Measurements from ENCODE around the gene GLIS1.
"Not testable (repeated sequence)": the region's sequence is repeated elsewhere in the genome, so short reads cannot be mapped to it uniquely, and the experiment has no call there.

The GLIS1 gene

DNA sequence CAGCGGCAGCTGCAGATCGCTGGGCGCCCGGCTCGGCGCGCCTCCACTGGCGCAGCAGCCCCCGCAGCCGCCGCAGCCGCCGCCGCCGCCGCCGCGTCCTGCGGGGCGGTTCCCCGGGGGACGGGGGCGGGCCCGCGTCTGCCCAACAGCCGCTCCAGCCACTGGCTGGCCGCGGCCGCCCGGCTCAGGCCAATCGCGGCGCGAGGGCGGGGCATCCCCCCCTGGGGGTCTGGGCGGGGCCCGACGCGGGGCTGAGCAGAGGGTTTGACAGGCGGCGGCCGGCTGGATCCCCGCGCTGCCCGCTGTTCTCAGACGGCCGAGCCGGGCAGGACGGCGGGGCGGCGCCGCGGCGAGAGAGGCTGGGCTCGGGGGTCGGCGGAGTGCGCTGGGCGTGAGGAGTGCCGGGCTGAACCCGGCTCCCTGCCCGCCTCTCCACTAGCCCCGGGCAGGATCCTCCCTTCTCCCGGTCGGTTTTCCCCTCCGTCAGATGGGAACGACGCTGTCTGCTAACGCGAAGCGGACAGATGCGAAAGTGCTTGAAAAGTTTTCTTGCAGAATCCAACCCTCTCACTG is at the start of gene GLIS1:
GLIS1 (minus strand) TSS at position 56 of the 573 bp plus-strand sequence. CDS start 1,100 bp downstream, outside the sequence.
- peak; percentile 56 for DNase-seq

DNA sequence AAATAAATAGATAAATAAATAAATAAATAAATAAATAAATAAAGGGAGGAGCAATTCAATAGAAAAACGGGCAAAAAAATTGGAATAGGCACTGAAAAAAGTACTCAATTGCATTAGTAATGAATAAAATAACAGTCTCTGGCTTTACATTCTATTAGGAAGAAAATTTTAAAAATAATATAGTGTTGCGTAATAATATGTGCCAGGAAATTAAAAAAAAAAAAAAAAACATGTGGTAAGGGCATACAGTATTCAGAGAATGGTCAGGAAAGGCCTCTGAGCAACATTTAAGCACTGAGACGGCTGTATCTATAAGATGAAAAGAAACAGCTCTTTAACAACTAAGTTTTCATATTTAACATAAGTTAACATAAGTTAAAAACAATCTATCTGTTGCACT is 48.7 kb upstream of the GLIS1 start:
- DNase-seq = no peak

DNA sequence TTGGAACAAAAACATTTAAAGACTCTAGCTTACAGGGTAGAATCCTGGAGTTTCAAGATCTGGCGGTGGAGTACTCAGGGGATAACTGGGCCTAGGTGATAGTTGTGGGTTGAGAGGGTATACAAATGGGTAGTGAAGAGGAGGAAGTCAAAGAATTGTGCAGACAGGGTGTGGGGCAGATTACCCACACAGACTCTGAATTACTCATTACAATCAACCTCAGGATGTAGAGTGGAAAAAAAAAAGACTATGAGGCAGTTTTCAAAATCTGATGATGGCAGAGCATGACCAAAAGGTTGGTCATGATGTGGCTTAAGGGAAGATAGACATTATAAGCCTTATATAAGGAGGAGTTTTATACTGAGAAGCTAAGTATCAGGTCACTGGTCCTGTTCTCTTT is 44.1 kb upstream of the GLIS1 start:
- no peak for DNase-seq

DNA sequence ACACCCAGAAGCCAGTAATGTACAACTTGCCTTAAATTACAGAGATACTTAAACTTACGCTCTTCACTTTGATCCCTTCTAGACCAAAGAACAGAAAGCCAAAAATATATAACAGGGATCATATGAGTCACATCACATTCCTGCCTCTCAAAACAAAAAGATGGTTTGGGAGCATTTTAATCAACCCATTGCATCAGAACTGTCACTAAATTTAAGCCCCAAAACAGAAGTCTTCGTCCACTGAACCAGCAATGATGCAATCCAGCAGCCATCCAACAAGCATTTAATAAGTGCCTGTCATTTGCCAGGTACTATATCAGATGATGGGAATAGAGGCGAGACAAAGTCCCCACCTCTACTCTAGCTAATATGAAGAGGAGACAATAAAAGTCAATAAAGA is 42.7 kb upstream of the GLIS1 start:
- no peak for DNase-seq

- no peak for DNase-seq
Measured at GRCh38 chr1:53777272-53777671, 38.3 kb upstream of the GLIS1 start.

DNA sequence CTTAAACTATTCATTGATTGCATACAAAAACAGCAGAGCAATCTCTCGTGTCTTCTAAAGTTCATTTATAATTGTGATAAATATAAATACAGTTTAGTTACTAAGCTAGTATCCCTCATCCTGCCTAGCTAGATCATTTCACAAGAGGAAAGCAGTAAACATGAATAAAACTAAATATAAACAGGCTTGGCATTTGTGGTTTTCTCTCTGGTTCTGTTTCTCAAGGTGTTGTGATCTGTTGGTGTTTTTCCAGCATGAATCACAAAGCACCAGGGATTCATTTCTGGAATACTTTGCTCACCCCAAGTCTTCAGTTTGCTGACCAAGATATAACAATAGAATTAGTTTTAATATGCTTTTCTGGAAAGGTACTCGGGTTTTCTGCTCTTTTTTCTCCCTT is 32.7 kb upstream of the GLIS1 start:
- no peak for DNase-seq

DNA sequence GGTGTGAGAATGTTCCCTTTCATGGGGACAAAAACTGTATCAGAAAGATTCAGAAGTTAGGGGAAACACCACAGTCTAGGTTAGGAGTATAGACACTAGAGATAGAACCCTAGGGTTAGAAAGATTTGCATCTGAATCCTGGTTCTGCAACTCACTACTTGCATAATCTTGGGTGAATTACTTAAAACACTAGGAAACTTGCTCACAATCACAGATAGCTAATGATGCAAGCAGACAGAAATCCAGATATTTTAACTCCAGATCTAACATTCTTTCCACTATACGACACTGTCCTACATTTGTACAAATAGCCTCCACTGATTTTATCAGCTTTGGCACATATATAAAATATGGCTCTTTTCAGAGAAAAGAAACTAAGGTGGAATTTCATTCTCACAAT is 30.8 kb upstream of the GLIS1 start:
- DNase-seq = no peak

DNA sequence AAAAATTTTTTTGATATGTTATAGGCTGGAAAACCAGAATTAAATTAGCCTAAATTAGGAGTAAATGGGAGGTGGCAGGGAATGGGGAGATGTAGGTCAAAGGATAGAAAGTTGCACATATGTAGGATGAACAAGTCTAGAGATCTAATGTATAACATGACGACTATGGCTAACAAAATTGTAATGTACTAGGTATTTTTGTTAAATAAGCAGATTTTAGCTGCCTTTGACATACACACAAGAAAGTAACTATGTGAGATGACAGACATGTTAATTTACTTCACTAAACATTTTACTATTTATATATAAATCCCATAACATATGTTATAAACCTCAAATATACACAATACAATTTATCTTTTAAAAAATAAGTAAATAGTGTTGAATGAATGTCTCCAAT is 30.2 kb upstream of the GLIS1 start:
- no peak for DNase-seq

DNA sequence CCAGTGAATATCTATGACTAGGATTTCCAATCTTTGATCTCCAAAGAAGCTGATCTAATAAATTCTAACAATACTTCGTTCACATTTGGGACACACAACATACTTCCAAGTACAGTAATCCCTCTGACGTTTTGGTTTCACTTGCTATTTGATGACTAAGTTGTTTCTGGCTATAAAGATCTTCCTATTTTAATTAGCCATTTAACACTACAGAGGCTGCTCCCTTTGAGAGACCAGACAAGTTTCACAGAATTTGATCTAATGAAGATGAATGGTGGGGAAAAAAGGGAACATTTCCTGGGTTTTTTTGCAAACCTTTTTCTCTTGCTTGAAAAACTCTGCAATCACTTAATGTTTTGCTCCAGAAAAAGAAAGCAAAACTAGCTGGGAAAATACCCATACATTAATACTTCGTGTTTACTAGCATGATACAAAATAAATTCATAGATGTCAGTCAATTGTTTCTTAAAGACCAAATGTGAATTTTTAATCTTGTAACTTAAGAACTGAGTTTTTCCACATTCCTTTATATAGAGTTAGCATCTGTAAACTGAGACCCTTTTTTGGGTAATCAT is 28.0 kb upstream of the GLIS1 start:
- DNase-seq = no peak

DNA sequence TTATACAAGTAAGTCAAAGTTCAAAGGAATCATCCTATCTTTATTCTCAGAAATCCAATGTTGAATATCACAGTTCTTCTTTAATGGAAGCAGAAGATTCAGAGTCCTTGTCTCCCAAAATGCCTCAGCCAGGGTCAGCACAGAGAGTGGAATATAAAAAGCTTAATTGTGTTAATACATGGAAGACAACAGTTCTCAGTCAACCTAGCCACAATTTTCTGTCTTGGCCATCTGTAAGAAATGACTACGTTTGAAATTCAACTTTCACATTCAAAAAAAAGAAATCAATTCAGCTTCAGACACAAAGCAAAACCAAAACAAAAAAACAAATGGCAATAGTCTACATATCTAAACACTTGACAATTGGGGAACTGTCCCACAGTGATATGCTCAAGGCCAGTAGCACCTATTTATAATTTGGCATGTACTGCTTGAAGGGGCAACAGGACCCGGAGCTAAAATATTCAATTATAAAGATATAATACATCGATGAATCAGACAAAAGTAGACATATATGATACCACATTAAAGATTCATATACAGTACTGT is 27.3 kb upstream of the GLIS1 start:
- no peak for DNase-seq

DNA sequence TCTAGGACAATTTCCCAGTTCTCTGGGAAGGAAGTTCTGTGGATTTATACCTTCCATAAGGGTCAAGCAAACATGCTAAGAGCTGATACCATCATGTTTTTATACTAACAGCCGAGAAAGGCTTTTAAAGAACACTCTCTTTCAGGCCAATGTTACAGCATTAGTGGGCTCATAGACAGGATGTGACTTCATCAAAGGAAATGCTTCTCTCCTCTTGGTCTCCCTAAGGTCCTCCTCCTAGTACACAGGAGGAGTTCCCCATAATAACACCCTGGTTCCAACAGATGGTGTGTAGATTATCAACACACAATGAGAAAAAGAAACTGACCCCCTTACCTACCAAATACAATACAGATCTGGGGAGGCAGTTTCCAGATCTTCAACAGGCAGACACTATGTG is 26.7 kb upstream of the GLIS1 start:
- no peak for DNase-seq

- no peak for DNase-seq
Measured at GRCh38 chr1:53763911-53764310, 24.9 kb upstream of the GLIS1 start.

GRCh38 chr1:53763461-53763860 is 24.5 kb upstream of the GLIS1 start:
- DNase-seq = no peak

DNA sequence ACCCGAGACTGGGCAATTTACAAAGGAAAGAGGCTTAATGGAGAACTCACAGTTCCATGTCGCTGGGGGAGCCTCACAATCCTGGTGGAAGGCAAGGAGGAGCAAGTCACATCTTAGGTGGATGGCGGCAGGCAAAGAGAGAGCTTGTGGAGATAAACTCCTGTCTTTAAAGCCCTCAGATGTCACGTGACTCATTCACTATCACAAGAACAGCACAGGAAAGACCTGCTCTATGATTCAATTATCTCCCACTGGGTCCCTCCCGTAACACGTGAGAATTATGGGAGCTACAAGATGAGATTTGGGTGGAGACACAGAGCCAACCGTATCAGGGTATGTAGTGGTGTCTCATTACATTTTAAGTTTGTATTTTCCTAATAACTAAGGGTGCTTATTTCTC is 21.5 kb upstream of the GLIS1 start:
- not testable (repeated sequence) for DNase-seq

DNA sequence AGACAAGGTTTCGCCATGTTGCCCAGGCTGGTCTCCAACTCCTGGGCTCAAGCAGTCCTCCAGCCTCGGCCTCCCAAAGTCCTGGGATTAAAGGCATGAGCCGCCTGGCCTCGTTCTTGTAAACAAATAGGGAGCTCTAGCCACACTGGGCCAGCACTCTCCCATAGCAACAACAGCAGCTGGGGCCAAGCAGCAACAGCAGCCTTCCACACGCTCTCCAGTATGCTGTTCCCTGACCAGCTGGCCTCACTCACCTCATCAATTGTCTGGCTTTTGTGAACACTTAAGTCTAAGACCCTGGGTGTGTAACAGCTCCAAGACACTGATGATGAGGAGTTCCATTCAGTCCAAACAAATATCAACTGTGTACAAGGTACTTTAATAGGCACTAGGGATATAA is 16.9 kb upstream of the GLIS1 start:
- no peak for DNase-seq

GRCh38 chr1:53754484-53755312 is 15.7 kb upstream of the GLIS1 start:
- DNase-seq = peak; percentile 56

GRCh38 chr1:53752281-53752680 is 13.3 kb upstream of the GLIS1 start:
- no peak for DNase-seq

- no peak for DNase-seq
Measured at GRCh38 chr1:53747841-53748240, 8.9 kb upstream of the GLIS1 start.

GRCh38 chr1:53740621-53741105 is 1.7 kb upstream of the GLIS1 start:
- DNase-seq = no peak

DNA sequence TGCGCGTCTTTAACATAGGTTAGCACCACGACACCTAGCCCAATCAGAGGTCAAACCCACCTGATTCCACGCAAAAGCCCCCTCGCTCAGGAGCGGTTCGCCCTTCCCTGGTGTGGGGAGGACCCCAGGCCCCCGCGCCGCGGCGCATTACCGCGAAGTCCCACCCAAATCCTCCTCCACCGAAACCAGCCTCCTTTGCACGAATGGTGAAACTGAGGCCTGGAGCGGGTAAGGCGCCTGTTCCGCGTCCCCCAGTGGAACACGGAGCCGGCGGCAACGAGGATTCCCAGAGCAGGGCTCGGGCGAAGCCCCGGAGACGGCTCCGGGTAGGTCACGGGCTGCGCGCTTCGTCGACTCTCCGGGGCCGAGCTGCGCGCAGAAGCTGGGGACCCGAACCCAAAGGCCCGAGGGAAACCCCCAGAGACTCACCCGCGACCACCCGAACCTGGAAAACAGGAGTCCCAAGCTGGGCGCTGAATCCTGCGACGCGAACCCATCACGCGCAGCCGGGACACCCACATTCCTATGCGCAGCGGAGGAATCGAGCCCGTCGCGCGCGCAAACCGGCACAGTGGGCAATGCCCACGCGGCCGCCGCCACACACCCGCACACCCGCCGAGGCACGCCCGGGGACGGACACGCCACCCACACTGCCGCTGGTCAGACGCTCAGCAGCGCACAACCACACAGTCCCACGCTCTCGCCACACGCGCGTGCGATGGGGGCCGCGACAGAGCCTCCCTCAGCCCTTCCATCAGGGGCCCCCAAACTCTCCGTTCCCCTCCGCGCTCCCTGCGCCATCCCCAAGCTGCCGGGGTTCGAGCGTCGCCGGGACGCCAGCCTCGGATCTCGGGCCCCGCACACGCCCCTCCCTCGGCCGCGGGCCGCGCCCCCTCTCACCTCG is 507 bp downstream of the GLIS1 start:
- no peak for DNase-seq

GRCh38 chr1:53737648-53738204 is 1.2 kb downstream of the GLIS1 start:
- no peak for DNase-seq

- DNase-seq = no peak
Measured at GRCh38 chr1:53736290-53736689, 2.7 kb downstream of the GLIS1 start.

- DNase-seq = no peak
Measured at GRCh38 chr1:53735681-53736080, 3.3 kb downstream of the GLIS1 start.

All from NCI-H1694 (cell line).